Peyer's patch (tissue), 4 donors: ENCODE results near the gene DDX39A.

Experiments
- CTCF ChIP-seq, 6 experiments: fragments of 450-650 bp in 4 of 6; fragments of 200-600 bp in 2 of 6; sonication (generic) in 1 of 6; IDR thresholded peaks; one replicate each; pipeline ENCODE4 v1.5.1; 2017 to 2019; ENCODE audit warnings: antibody characterized with exemption in 6 of 6, mild to moderate bottlenecking in 3 of 6, moderate library complexity in 1 of 6
- POLR2A ChIP-seq, 2 donors: fragments of 450-650 bp; IDR thresholded peaks; one replicate each; pipeline ENCODE4 v1.5.1; 2017; ENCODE audit warnings: antibody characterized with exemption in 2 of 2, mild to moderate bottlenecking in 2 of 2, moderate library complexity in 2 of 2

- no peak for TF ChIP-seq CTCF (IDR thresholded peaks at IDR 0.05)
- TF ChIP-seq POLR2A (IDR thresholded peaks at IDR 0.05) = no peak
Measured at GRCh38 chr19:14437578-14438140, 18.5 kb upstream of the DDX39A start.
